IPS DF 6.9 (cell line): ENCODE measurements around the gene ACADS.
A peak's percentile ranks its signal among the peaks of the same experiment; 100 is the strongest.

Source experiments
- DNase-seq: peaks from one replicate; pipeline ENCODE4 v3.0.0-alpha.2; 2013; ENCODE audit warnings: low read depth, low spot score
- H3K27ac ChIP-seq: one replicate; pipeline ENCODE4 v1.5.1; 2013; ENCODE audit warnings: low read length, control low read depth
- H3K27me3 ChIP-seq: 2 replicates; pipeline ENCODE4 v1.6.1; 2013; ENCODE audit warnings: mild to moderate bottlenecking, low read length; ENCODE audit not compliant: control insufficient read depth, insufficient read depth
- H3K36me3 ChIP-seq: 2 replicates; pipeline ENCODE4 v1.6.1; 2013; ENCODE audit warnings: low read length; ENCODE audit not compliant: control insufficient read depth, insufficient read depth
- H3K4me1 ChIP-seq: 2 replicates; pipeline ENCODE4 v1.6.1; 2013; ENCODE audit warnings: low read length; ENCODE audit not compliant: control insufficient read depth, insufficient read depth
- H3K4me3 ChIP-seq: 2 replicates; pipeline ENCODE4 v1.5.1; 2013; ENCODE audit warnings: mild to moderate bottlenecking, low read length
- H3K9me3 ChIP-seq: 2 replicates; pipeline ENCODE4 v1.6.1; 2013; ENCODE audit warnings: low read length, inconsistent platforms; ENCODE audit not compliant: control insufficient read depth, insufficient read depth
- WGBS: extraction: QIAGEN DNeasy Blood & Tissue Kit; methylation state at CpG from one replicate; pipeline ENCODE4 v1.1.7; 2013; ENCODE audit warnings: mixed read lengths, missing lambda C conversion rate; ENCODE audit not compliant: insufficient read length, insufficient coverage; 5-methylcytosine and 5-hydroxymethylcytosine counted together

Gene ACADS, protein sequence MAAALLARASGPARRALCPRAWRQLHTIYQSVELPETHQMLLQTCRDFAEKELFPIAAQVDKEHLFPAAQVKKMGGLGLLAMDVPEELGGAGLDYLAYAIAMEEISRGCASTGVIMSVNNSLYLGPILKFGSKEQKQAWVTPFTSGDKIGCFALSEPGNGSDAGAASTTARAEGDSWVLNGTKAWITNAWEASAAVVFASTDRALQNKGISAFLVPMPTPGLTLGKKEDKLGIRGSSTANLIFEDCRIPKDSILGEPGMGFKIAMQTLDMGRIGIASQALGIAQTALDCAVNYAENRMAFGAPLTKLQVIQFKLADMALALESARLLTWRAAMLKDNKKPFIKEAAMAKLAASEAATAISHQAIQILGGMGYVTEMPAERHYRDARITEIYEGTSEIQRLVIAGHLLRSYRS

GRCh38 chr12:120725659-120726509, at the start of gene ACADS:
Gene ACADS, plus strand, starts transcription at chr12:120725826. Its CDS starts 60 bp downstream, at chr12:120725886.
- Histone ChIP-seq H3K9me3 (no peaks in the 10 kb centered on the region), H3K4me1 (no peaks in the 10 kb centered on the region), H3K36me3 (peaks cover 15% of the 10 kb centered on the region), H3K27me3 (no peaks in the 10 kb centered on the region), H3K27ac (no peak within 1 kb of the TSS), H3K4me3 (peak within 1 kb of the TSS; percentile 66)
- peak; percentile 76 for DNase-seq
- WGBS: no CpG with 5 or more reads among the region's 66 CpGs

- H3K4me1 ChIP-seq: peaks cover 4% of the 10 kb centered on the region; the same call in 1 of the 2 replicates
- no peak for DNase-seq
- no CpG with 5 or more reads among the region's 7 CpGs for WGBS
- H3K4me3 ChIP-seq: no peak overlapping the region
- no peaks in the 10 kb centered on the region for H3K27me3 ChIP-seq
- H3K9me3 ChIP-seq: no peaks in the 10 kb centered on the region
- H3K36me3 ChIP-seq: no peaks in the 10 kb centered on the region
- no peak overlapping the region for H3K27ac ChIP-seq
Measured at GRCh38 chr12:120677765-120678473, 47.7 kb upstream of the ACADS start.

DNA sequence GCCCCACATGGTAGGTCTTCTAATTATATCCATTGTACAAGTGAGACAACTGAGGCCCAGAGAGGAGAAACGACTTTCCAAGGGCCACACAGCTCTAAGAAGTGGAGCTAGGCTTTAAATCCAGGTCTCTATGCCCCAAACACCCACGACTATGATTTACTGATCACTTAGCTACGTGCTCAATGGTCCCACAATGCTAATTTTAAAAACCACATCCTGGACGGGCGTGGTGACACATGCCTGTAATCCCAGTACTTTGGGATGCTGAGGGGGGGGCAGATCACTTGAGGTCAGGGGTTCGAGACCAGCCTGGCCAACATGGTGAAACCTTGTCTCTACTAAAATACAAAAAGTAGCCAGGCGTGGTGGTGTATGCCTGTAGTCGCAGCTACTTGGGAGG, 47.1 kb upstream of the ACADS start:
- H3K36me3 ChIP-seq: no peaks in the 10 kb centered on the region
- H3K4me1 ChIP-seq: peaks cover 4% of the 10 kb centered on the region; the same call in 1 of the 2 replicates
- WGBS: no CpG with 5 or more reads among the region's 8 CpGs
- H3K27me3 ChIP-seq: no peaks in the 10 kb centered on the region
- no peaks in the 10 kb centered on the region for H3K9me3 ChIP-seq
- no peak overlapping the region for H3K27ac ChIP-seq
- H3K4me3 ChIP-seq: no peak overlapping the region
- no peak for DNase-seq

- H3K4me3 ChIP-seq: no peak overlapping the region
- no peaks in the 10 kb centered on the region for H3K27me3 ChIP-seq
- no peaks in the 10 kb centered on the region for H3K36me3 ChIP-seq
- H3K27ac ChIP-seq: no peak overlapping the region
- no CpG with 5 or more reads among the region's 5 CpGs for WGBS
- no peaks in the 10 kb centered on the region for H3K9me3 ChIP-seq
- DNase-seq: no peak
- peaks cover 4% of the 10 kb centered on the region; the same call in 1 of the 2 replicates for H3K4me1 ChIP-seq
Measured at GRCh38 chr12:120680165-120680738, 45.4 kb upstream of the ACADS start.

GRCh38 chr12:120684523-120684932, 41.1 kb upstream of the ACADS start:
- no peaks in the 10 kb centered on the region for H3K9me3 ChIP-seq
- H3K36me3 ChIP-seq: no peaks in the 10 kb centered on the region
- H3K27me3 ChIP-seq: no peaks in the 10 kb centered on the region
- H3K4me3 ChIP-seq: no peak overlapping the region
- no peak for DNase-seq
- H3K4me1 ChIP-seq: peaks cover 4% of the 10 kb centered on the region; the same call in 1 of the 2 replicates
- H3K27ac ChIP-seq: no peak overlapping the region
- no CpG with 5 or more reads among the region's 8 CpGs for WGBS

GRCh38 chr12:120685522-120685921, 40.1 kb upstream of the ACADS start:
- H3K4me1 ChIP-seq: no peaks in the 10 kb centered on the region
- no peaks in the 10 kb centered on the region for H3K9me3 ChIP-seq
- no peaks in the 10 kb centered on the region for H3K36me3 ChIP-seq
- WGBS: no CpG with 5 or more reads among the region's 3 CpGs
- no peak for DNase-seq
- no peaks in the 10 kb centered on the region for H3K27me3 ChIP-seq
- H3K27ac ChIP-seq: no peak overlapping the region
- H3K4me3 ChIP-seq: no peak overlapping the region

DNA sequence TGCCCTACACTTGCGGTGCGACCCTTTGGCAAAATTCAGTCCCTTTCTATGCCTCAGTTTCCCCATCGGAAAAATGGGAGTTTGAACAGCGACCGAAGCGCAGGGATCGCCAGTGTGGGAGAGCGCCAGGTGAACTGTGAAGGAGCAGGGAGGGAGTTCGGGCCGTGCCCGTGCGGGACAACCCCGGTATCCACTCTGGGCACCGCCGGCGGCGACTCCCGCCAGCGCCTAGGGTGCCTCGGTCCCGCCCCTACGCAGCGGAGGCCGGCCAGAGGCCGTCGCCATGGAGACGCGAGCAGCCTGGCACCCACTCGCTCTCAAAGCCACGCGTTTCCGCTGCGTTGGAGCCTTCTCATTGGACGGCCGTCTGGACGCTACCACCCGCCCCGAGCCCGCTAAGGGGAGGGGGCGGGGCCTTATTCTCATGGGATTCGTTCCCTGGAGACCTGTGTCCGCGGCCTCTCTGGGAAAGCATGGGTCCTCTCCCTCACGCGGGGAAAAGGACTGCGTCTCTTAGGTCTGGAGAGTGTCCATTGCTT, 39.4 kb upstream of the ACADS start:
- Histone ChIP-seq H3K27me3 (no peaks in the 10 kb centered on the region), H3K36me3 (no peaks in the 10 kb centered on the region), H3K9me3 (no peaks in the 10 kb centered on the region), H3K27ac (no peak overlapping the region), H3K4me3 (peak overlapping the region; percentile 95; the same call in 1 of the 2 replicates), H3K4me1 (no peaks in the 10 kb centered on the region)
- WGBS: no CpG with 5 or more reads among the region's 46 CpGs
- DNase-seq: peak; percentile 90

GRCh38 chr12:120686690-120687577, 38.7 kb upstream of the ACADS start, which contains the start of gene MLEC:
Gene MLEC, plus strand, starts transcription at chr12:120687149. Its CDS starts 148 bp downstream, at chr12:120687297.
- Histone ChIP-seq H3K27me3 (no peaks in the 10 kb centered on the region), H3K4me1 (no peaks in the 10 kb centered on the region), H3K36me3 (no peaks in the 10 kb centered on the region), H3K9me3 (no peaks in the 10 kb centered on the region), H3K4me3 (peak within 1 kb of the TSS; percentile 95), H3K27ac (no peak within 1 kb of the TSS)
- WGBS: no CpG with 5 or more reads among the region's 84 CpGs
- DNase-seq: peak; percentile 86
